Cerebellar cortex (tissue), 1 donor: ENCODE data around the gene ARHGAP32.
A peak's percentile ranks its signal among the peaks of the same experiment; 100 is the strongest.

ENCODE experiments used
- DNase-seq: peaks from one replicate; pipeline ENCODE4 v3.0.0-alpha.2; 2015; ENCODE audit warnings: low spot score

ARHGAP32 gene

GRCh38 chr11:128956401-128957201 lies 235.5 kb downstream of the ARHGAP32 start:
- peak; percentile 80 for DNase-seq

- no peak for DNase-seq
These were observed 236.5 kb downstream of the ARHGAP32 start for GRCh38 chr11:128955636-128956035.

GRCh38 chr11:128953151-128953550 lies 239.0 kb downstream of the ARHGAP32 start:
- no peak for DNase-seq

GRCh38 chr11:128949791-128950454 lies 242.2 kb downstream of the ARHGAP32 start:
- no peak for DNase-seq

GRCh38 chr11:128948583-128948982 lies 243.5 kb downstream of the ARHGAP32 start:
- no peak for DNase-seq

- no peak for DNase-seq
These were observed 244.4 kb downstream of the ARHGAP32 start for GRCh38 chr11:128947773-128948172.

- no peak for DNase-seq
These were observed 245.5 kb downstream of the ARHGAP32 start for GRCh38 chr11:128946648-128947047.

GRCh38 chr11:128943428-128943976 lies 248.6 kb downstream of the ARHGAP32 start:
- DNase-seq: no peak

- no peak for DNase-seq
These were observed 249.2 kb downstream of the ARHGAP32 start, which contains the start of gene TP53AIP1 for GRCh38 chr11:128942817-128943427. TP53AIP1 (minus strand) TSS chr11:128942871; CDS start chr11:128937818, 5,053 bp downstream.

GRCh38 chr11:128942272-128942612 lies 249.9 kb downstream of the ARHGAP32 start:
- no peak for DNase-seq

- no peak for DNase-seq
These were observed 250.4 kb downstream of the ARHGAP32 start for GRCh38 chr11:128941573-128942271.

- DNase-seq: no peak
These were observed 251.0 kb downstream of the ARHGAP32 start for GRCh38 chr11:128941110-128941509.

GRCh38 chr11:128940603-128941002 lies 251.5 kb downstream of the ARHGAP32 start:
- no peak for DNase-seq

- DNase-seq: no peak
These were observed 252.0 kb downstream of the ARHGAP32 start for GRCh38 chr11:128940156-128940555.

- DNase-seq: no peak
These were observed 252.5 kb downstream of the ARHGAP32 start for GRCh38 chr11:128939591-128939990.

- DNase-seq: no peak
These were observed 253.8 kb downstream of the ARHGAP32 start for GRCh38 chr11:128938156-128938885.

GRCh38 chr11:128937480-128937879 lies 254.6 kb downstream of the ARHGAP32 start:
- no peak for DNase-seq

GRCh38 chr11:128936606-128937251 lies 255.4 kb downstream of the ARHGAP32 start:
- no peak for DNase-seq

- DNase-seq: no peak
These were observed 257.2 kb downstream of the ARHGAP32 start for GRCh38 chr11:128934926-128935325.

- DNase-seq: no peak
These were observed 257.8 kb downstream of the ARHGAP32 start for GRCh38 chr11:128934351-128934750.
